H9 (cell line): Measurements from ENCODE around the gene CEP89. TPM values are rescaled to one million over a fixed set of nuclear protein-coding genes. Genes with fewer than 3 reads are reported as not detected.

Source experiments
- DNase-seq: peaks from one replicate; pipeline ENCODE4 v3.0.0-alpha.2; 2017
- H2AFZ ChIP-seq: one replicate; pipeline ENCODE4 v1.6.1; 2013; ENCODE audit warnings: mild to moderate bottlenecking, low read length, control low read depth, moderate library complexity
- H2AK5ac ChIP-seq: 2 replicates; pipeline ENCODE4 v1.6.1; 2013; ENCODE audit warnings: low read length, control low read depth, mixed read lengths; ENCODE audit not compliant: insufficient read length
- H2BK120ac ChIP-seq: one replicate; pipeline ENCODE4 v1.6.1; 2013; ENCODE audit warnings: low read depth, mild to moderate bottlenecking, low read length, control low read depth, inconsistent platforms; ENCODE audit not compliant: poor library complexity, severe bottlenecking
- H2BK12ac ChIP-seq: 2 replicates; pipeline ENCODE4 v1.6.1; 2013; ENCODE audit warnings: low read length, control low read depth, mixed read lengths, low read depth; ENCODE audit not compliant: insufficient read length
- H2BK15ac ChIP-seq: 2 replicates; pipeline ENCODE4 v1.6.1; 2013; ENCODE audit warnings: low read depth, low read length, control low read depth
- H2BK20ac ChIP-seq: one replicate; pipeline ENCODE4 v1.6.1; 2013; ENCODE audit warnings: low read depth, mild to moderate bottlenecking, low read length, control low read depth, inconsistent platforms; ENCODE audit not compliant: poor library complexity, severe bottlenecking
- H2BK5ac ChIP-seq: 2 replicates; pipeline ENCODE4 v1.6.1; 2013; ENCODE audit warnings: low read length, control low read depth, mixed read lengths; ENCODE audit not compliant: insufficient read length
- H3K14ac ChIP-seq: 2 replicates; pipeline ENCODE4 v1.6.1; 2013; ENCODE audit warnings: low read length, control low read depth; ENCODE audit not compliant: insufficient read depth
- H3K18ac ChIP-seq: 2 replicates; pipeline ENCODE4 v1.6.1; 2013; ENCODE audit warnings: low read depth, mild to moderate bottlenecking, mixed read lengths, low read length, control low read depth; ENCODE audit not compliant: insufficient read length
- H3K23ac ChIP-seq: 2 replicates; pipeline ENCODE4 v1.6.1; 2013; ENCODE audit warnings: low read length, control low read depth, mixed read lengths, low read depth; ENCODE audit not compliant: insufficient read length
- H3K23me2 ChIP-seq: 2 replicates; pipeline ENCODE4 v1.6.1; 2013; ENCODE audit warnings: low read depth, mild to moderate bottlenecking, mixed read lengths, low read length, control low read depth; ENCODE audit not compliant: insufficient read length, poor library complexity, severe bottlenecking
- H3K27ac ChIP-seq: 2 replicates; pipeline ENCODE4 v1.5.1; 2013; ENCODE audit warnings: low read length, control low read depth, mixed read lengths, low read depth; ENCODE audit not compliant: insufficient read length
- H3K27me3 ChIP-seq: 2 replicates; pipeline ENCODE4 v1.6.1; 2013; ENCODE audit warnings: low read length, control low read depth, inconsistent platforms; ENCODE audit not compliant: insufficient read depth
- H3K4ac ChIP-seq: 2 replicates; pipeline ENCODE4 v1.6.1; 2013; ENCODE audit warnings: low read depth, mild to moderate bottlenecking, control low read depth, inconsistent platforms, low read length, moderate library complexity
- H3K4me1 ChIP-seq: 2 replicates; pipeline ENCODE4 v1.6.1; 2013; ENCODE audit warnings: low read length, control low read depth, inconsistent platforms; ENCODE audit not compliant: insufficient read depth
- H3K4me2 ChIP-seq: 2 replicates; pipeline ENCODE4 v1.6.1; 2013; ENCODE audit warnings: low read length, control low read depth, mixed read lengths; ENCODE audit not compliant: insufficient read length, insufficient read depth
- H3K56ac ChIP-seq: 2 replicates; pipeline ENCODE4 v1.6.1; 2013; ENCODE audit warnings: low read depth, mild to moderate bottlenecking, mixed read lengths, low read length, control low read depth; ENCODE audit not compliant: insufficient read length
- H3K79me1 ChIP-seq: 2 replicates; pipeline ENCODE4 v1.6.1; 2013; ENCODE audit warnings: low read depth, mild to moderate bottlenecking, moderate library complexity, low read length, control low read depth, inconsistent platforms; ENCODE audit not compliant: insufficient read depth, poor library complexity, severe bottlenecking
- H3K79me2 ChIP-seq: 2 replicates; pipeline ENCODE4 v1.6.1; 2013; ENCODE audit warnings: low read length, control low read depth, inconsistent platforms; ENCODE audit not compliant: insufficient read depth
- H3K9ac ChIP-seq: 2 replicates; pipeline ENCODE4 v1.6.1; 2013; ENCODE audit warnings: low read length, control low read depth, mixed read lengths; ENCODE audit not compliant: insufficient read length; ENCODE audit errors: extremely low read depth
- H3K9me3 ChIP-seq: one replicate; pipeline ENCODE4 v1.6.1; 2013; ENCODE audit warnings: low read depth, low read length, inconsistent platforms; ENCODE audit not compliant: control insufficient read depth
- H3T11ph ChIP-seq: one replicate; pipeline ENCODE4 v1.6.1; 2013; ENCODE audit warnings: mild to moderate bottlenecking, low read length, control low read depth, inconsistent platforms
- H4K20me1 ChIP-seq: one replicate; pipeline ENCODE4 v1.6.1; 2013; ENCODE audit not compliant: control insufficient read depth, insufficient read length, insufficient read depth
- H4K5ac ChIP-seq: 2 replicates; pipeline ENCODE4 v1.6.1; 2013; ENCODE audit warnings: low read depth, mild to moderate bottlenecking, mixed read lengths, low read length, control low read depth; ENCODE audit not compliant: insufficient read length
- H4K8ac ChIP-seq: replicated peaks from 2 replicates; pipeline ENCODE4 v1.6.1; 2013; ENCODE audit warnings: low read length, control low read depth, mixed read lengths, low read depth; ENCODE audit not compliant: insufficient read length
- H4K91ac ChIP-seq: 2 replicates; pipeline ENCODE4 v1.6.1; 2013; ENCODE audit warnings: low read depth, mild to moderate bottlenecking, moderate library complexity, mixed read lengths, low read length, control low read depth; ENCODE audit not compliant: insufficient read length
- H3K27ac Mint-ChIP-seq, 3 experiments: 2 replicates in 2 of 3; 3 replicates in 1 of 3; pipeline ENCODE4 v1.8.0; 2020 to 2021; ENCODE audit warnings: mixed read lengths in 3 of 3, mild to moderate bottlenecking in 1 of 3, moderate library complexity in 1 of 3
- H3K27me3 Mint-ChIP-seq: 2 replicates; pipeline ENCODE4 v1.8.0; 2021; ENCODE audit warnings: low read depth, mild to moderate bottlenecking, moderate library complexity, mixed read lengths
- H3K36me3 Mint-ChIP-seq, 3 experiments: 2 replicates in 2 of 3; 3 replicates in 1 of 3; pipeline ENCODE4 v1.8.0; 2020 to 2021; ENCODE audit warnings: low read depth in 3 of 3, mixed read lengths in 3 of 3; ENCODE audit not compliant: insufficient read depth in 1 of 3
- H3K4me1 Mint-ChIP-seq, 2 experiments: 2 replicates each; pipeline ENCODE4 v1.8.0; 2020; ENCODE audit warnings: mixed read lengths in 2 of 2
- H3K4me3 Mint-ChIP-seq, 2 experiments: 2 replicates in 1 of 2; 3 replicates in 1 of 2; pipeline ENCODE4 v1.8.0; 2020 to 2021; ENCODE audit warnings: mild to moderate bottlenecking in 2 of 2, mixed read lengths in 2 of 2, moderate library complexity in 1 of 2
- H3K9me3 Mint-ChIP-seq, 2 experiments: 2 replicates in 1 of 2; 3 replicates in 1 of 2; pipeline ENCODE4 v1.8.0; 2020; ENCODE audit warnings: mild to moderate bottlenecking in 2 of 2, mixed read lengths in 2 of 2, moderate library complexity in 1 of 2
- CTCF ChIP-seq: fragments of 200-600 bp; sonication (generic); conservative IDR thresholded peaks from 3 replicates; pipeline ENCODE4 v1.8.0; 2021; ENCODE audit warnings: antibody characterized with exemption, mild to moderate bottlenecking
- WGBS: extraction: QIAGEN DNeasy Blood & Tissue Kit; methylation state at CpG from one replicate; pipeline ENCODE4 v1.1.7; 2013; ENCODE audit warnings: missing lambda C conversion rate, low lambda C conversion rate, mixed read lengths; ENCODE audit not compliant: insufficient read length; ENCODE audit errors: extremely low coverage; 5-methylcytosine and 5-hydroxymethylcytosine counted together
- total RNA-seq: library from RNA; stranded (reverse); gene quantifications from 2 replicates; pipeline ENCODE4 v1.2.1, GENCODE V29; 2021

Gene CEP89
- total RNA-seq, 1 experiment from 2014 or later, result 22.1 TPM

GRCh38 chr19:32908641-32909190 is 63.0 kb downstream of the CEP89 start:
- Histone ChIP-seq H2BK12ac (no peak overlapping the region), H4K5ac (no peak overlapping the region), H2AK5ac (no peak overlapping the region), H4K91ac (no peak overlapping the region), H3T11ph (no peak overlapping the region), H4K8ac (no peak overlapping the region), H3K4ac (no peak overlapping the region), H2BK5ac (no peak overlapping the region), H3K27me3 (no peaks in the 10 kb centered on the region), H3K18ac (no peak overlapping the region), H2AFZ (no peak overlapping the region), H2BK120ac (no peak overlapping the region), H3K79me1 (no peaks in the 10 kb centered on the region), H2BK15ac (no peak overlapping the region), H3K14ac (no peak overlapping the region), H3K56ac (no peak overlapping the region), H3K4me1 (no peaks in the 10 kb centered on the region), H3K79me2 (no peaks in the 10 kb centered on the region), H4K20me1 (no peaks in the 10 kb centered on the region), H3K4me2 (no peak overlapping the region), H2BK20ac (no peak overlapping the region), H3K27ac (no peak overlapping the region), H3K9ac (no peak overlapping the region), H3K9me3 (no peaks in the 10 kb centered on the region), H3K23me2 (no peaks in the 10 kb centered on the region), H3K23ac (no peak overlapping the region)
- H3K36me3 Mint-ChIP-seq, result peaks cover 0 to 4% (median 0%) of the 10 kb centered on the region in 3 experiments; a peak in 2 of 7 replicates
- H3K27ac Mint-ChIP-seq, result peak overlapping the region in 2 of 3 experiments; percentile 6 to 80; a peak in 3 of 7 replicates
- no peaks in the 10 kb centered on the region for H3K27me3 Mint-ChIP-seq
- no CpG with 5 or more reads among the region's 7 CpGs for WGBS
- no peak for DNase-seq
- H3K4me1 Mint-ChIP-seq, result no peaks in the 10 kb centered on the region
- no peaks in the 10 kb centered on the region for H3K9me3 Mint-ChIP-seq
- H3K4me3 Mint-ChIP-seq, result no peak overlapping the region
- TF ChIP-seq CTCF, result no peak
